SK-N-SH (cell line): ENCODE data around the gene ASB3. TPM values are rescaled to one million over a fixed set of nuclear protein-coding genes. Genes with fewer than 3 reads are reported as not detected.

Experiments used
- CTCF ChIA-PET: fragments of 300-600, 350-600 bp; formaldehyde crosslinking; extraction: SDS; loops from one replicate; lab custom pipeline; 2021; lab: Yijun Ruan, JAX
- POLR2A ChIA-PET: fragments of 350-600 bp; sonication (Branson Sonifier 250); formaldehyde crosslinking; extraction: SDS; loops from one replicate; lab custom pipeline; 2020; ENCODE audit warnings: antibody characterized with exemption, inconsistent platforms; lab: Yijun Ruan, JAX
- DNase-seq: peaks from one replicate; pipeline ENCODE4 v3.0.0; 2012
- H2AFZ ChIP-seq: fragments of 200-600 bp; sonication (generic); 2 replicates; pipeline ENCODE4 v1.8.1; 2016; ENCODE audit warnings: antibody characterized with exemption, mild to moderate bottlenecking, low read depth
- H3F3A ChIP-seq: fragments of 200-600 bp; sonication (generic); replicated peaks from 2 replicates; pipeline ENCODE3; 2016; ENCODE audit warnings: antibody characterized with exemption, mild to moderate bottlenecking; ENCODE audit not compliant: insufficient read depth
- H3K27ac ChIP-seq, 2 experiments: fragments of 200-500 bp in 1 of 2; fragments of 200-600 bp in 1 of 2; sonication (Bioruptor generic) in 1 of 2; sonication (generic), shearing (Covaris generic) in 1 of 2; 2 replicates each; pipeline versions ENCODE4 v1.5.1 to v1.6.1; 2014 to 2016; ENCODE audit warnings: low read depth in 2 of 2, inconsistent platforms in 1 of 2, low read length in 1 of 2, mild to moderate bottlenecking in 1 of 2, mixed read lengths in 1 of 2
- H3K27me3 ChIP-seq: fragments of 200-600 bp; sonication (generic), shearing (Covaris generic); 2 replicates; pipeline ENCODE4 v1.6.1; 2016; ENCODE audit warnings: mixed run types; ENCODE audit not compliant: insufficient read depth
- H3K36me3 ChIP-seq, 2 experiments: fragments of 200-500 bp in 1 of 2; fragments of 200-600 bp in 1 of 2; sonication (Bioruptor generic) in 1 of 2; sonication (generic) in 1 of 2; replicated peaks in 1 of 2; 2 replicates each; pipeline versions ENCODE3 to v1.5.1; 2014 to 2016; ENCODE audit warnings: low read length in 1 of 2, mild to moderate bottlenecking in 1 of 2; ENCODE audit not compliant: insufficient read depth in 2 of 2, control insufficient read depth in 1 of 2
- H3K4me1 ChIP-seq, 2 experiments: fragments of 200-500 bp in 1 of 2; fragments of 200-600 bp in 1 of 2; sonication (Bioruptor generic) in 1 of 2; sonication (generic), shearing (Covaris generic) in 1 of 2; 2 replicates each; pipeline versions ENCODE4 v1.5.1 to v1.6.1; 2014 to 2016; ENCODE audit warnings: low read depth in 1 of 2, low read length in 1 of 2, mixed run types in 1 of 2; ENCODE audit not compliant: insufficient read depth in 2 of 2, control insufficient read depth in 1 of 2
- H3K4me2 ChIP-seq: fragments of 200-600 bp; sonication (generic), shearing (Covaris generic); 2 replicates; pipeline ENCODE4 v1.6.1; 2017; ENCODE audit warnings: mixed run types
- H3K4me3 ChIP-seq, 2 experiments: fragments of 200-500 bp in 1 of 2; fragments of 200-600 bp in 1 of 2; sonication (Bioruptor generic) in 1 of 2; sonication (generic), shearing (Covaris generic) in 1 of 2; 2 replicates each; pipeline versions ENCODE4 v1.5.1 to v1.8.1; 2014 to 2016; ENCODE audit warnings: low read depth in 2 of 2, inconsistent platforms in 1 of 2, low read length in 1 of 2, mild to moderate bottlenecking in 1 of 2, mixed read lengths in 1 of 2, moderate library complexity in 1 of 2
- H3K79me2 ChIP-seq: fragments of 200-600 bp; sonication (generic); 2 replicates; pipeline ENCODE4 v1.8.1; 2017; ENCODE audit warnings: mild to moderate bottlenecking; ENCODE audit not compliant: insufficient read depth
- H3K9ac ChIP-seq: fragments of 200-600 bp; sonication (generic); 2 replicates; pipeline ENCODE4 v1.6.1; 2017; ENCODE audit warnings: mixed run types
- H3K9me2 ChIP-seq: fragments of 200-600 bp; sonication (generic); 2 replicates; pipeline ENCODE4 v1.6.1; 2017; ENCODE audit warnings: mixed run types
- H3K9me3 ChIP-seq: fragments of 200-600 bp; sonication (generic); 2 replicates; pipeline ENCODE4 v1.6.1; 2017; ENCODE audit warnings: mixed run types, mild to moderate bottlenecking, moderate library complexity
- H4K20me1 ChIP-seq: fragments of 200-600 bp; sonication (generic); 2 replicates; pipeline ENCODE4 v1.6.1; 2017; ENCODE audit warnings: mild to moderate bottlenecking, mixed run types; ENCODE audit not compliant: insufficient read depth
- ELF1 ChIP-seq: IDR thresholded peaks from 2 replicates; pipeline ENCODE4 v1.4.0; 2012
- EZH2phosphoT487 ChIP-seq: fragments of 200-600 bp; sonication (generic); IDR thresholded peaks from 2 replicates; pipeline ENCODE4 v1.6.1; 2017; ENCODE audit warnings: low read depth, mixed run types, mild to moderate bottlenecking, antibody characterized with exemption, moderate library complexity, borderline replicate concordance
- FOXM1 ChIP-seq: IDR thresholded peaks from 2 replicates; pipeline ENCODE4 v1.4.0; 2012; ENCODE audit warnings: low read depth, mild to moderate bottlenecking
- GATA2 ChIP-seq: sonication (generic); formaldehyde crosslinking; IDR thresholded peaks from 2 replicates; pipeline ENCODE4 v1.5.0; 2020; ENCODE audit warnings: mild to moderate bottlenecking, missing genetic modification reagents
- JUND ChIP-seq: IDR thresholded peaks from 2 replicates; pipeline ENCODE4 v1.4.0; 2012
- MAX ChIP-seq: IDR thresholded peaks from 2 replicates; pipeline ENCODE4 v1.4.0; 2012; ENCODE audit warnings: low read depth
- MEF2A ChIP-seq: IDR thresholded peaks from 2 replicates; pipeline ENCODE4 v1.4.0; 2012; ENCODE audit warnings: low read depth, borderline replicate concordance
- MXI1 ChIP-seq: IDR thresholded peaks from 2 replicates; pipeline ENCODE4 v1.6.1; 2012; ENCODE audit warnings: mild to moderate bottlenecking, low read depth, low read length, improper control_type of control experiment
- POLR2AphosphoS5 ChIP-seq: IDR thresholded peaks from 2 replicates; pipeline ENCODE4 v1.6.1; 2012; ENCODE audit warnings: low read depth, low read length
- RAD21 ChIP-seq: IDR thresholded peaks from 2 replicates; pipeline ENCODE4 v1.6.1; 2012; ENCODE audit warnings: mild to moderate bottlenecking, low read length
- RCOR1 ChIP-seq: fragments of 150-350 bp; IDR thresholded peaks from 2 replicates; pipeline ENCODE4 v1.6.1; 2017; ENCODE audit warnings: antibody characterized with exemption, low read length
- RXRA ChIP-seq: IDR thresholded peaks from 2 replicates; pipeline ENCODE4 v1.4.0; 2012; ENCODE audit warnings: low read depth, mild to moderate bottlenecking, borderline replicate concordance
- SIN3A ChIP-seq: IDR thresholded peaks from 2 replicates; pipeline ENCODE4 v1.6.1; 2012; ENCODE audit warnings: low read depth, mild to moderate bottlenecking, low read length, moderate library complexity, borderline replicate concordance
- SMC3 ChIP-seq: IDR thresholded peaks from 2 replicates; pipeline ENCODE4 v1.6.1; 2012; ENCODE audit warnings: low read depth, low read length, improper control_type of control experiment
- TAF1 ChIP-seq: IDR thresholded peaks from 2 replicates; pipeline ENCODE4 v1.6.1; 2012; ENCODE audit warnings: low read depth, mild to moderate bottlenecking, low read length, moderate library complexity, borderline replicate concordance
- TCF12 ChIP-seq: IDR thresholded peaks from 2 replicates; pipeline ENCODE4 v1.4.0; 2012
- TEAD4 ChIP-seq: IDR thresholded peaks from 2 replicates; pipeline ENCODE4 v1.4.0; 2012; ENCODE audit warnings: mild to moderate bottlenecking, borderline replicate concordance; ENCODE audit not compliant: insufficient read depth
- YY1 ChIP-seq: IDR thresholded peaks from 2 replicates; pipeline ENCODE4 v1.4.0; 2012; ENCODE audit warnings: low read depth, mild to moderate bottlenecking
- WGBS: methylation state at CpG from one replicate; pipeline ENCODE4 v1.1.6; 2017; ENCODE audit warnings: low lambda C conversion rate; 5-methylcytosine and 5-hydroxymethylcytosine counted together
- polyA plus RNA-seq, 3 experiments: library from polyadenylated mRNA; depleted of rRNA; stranded (reverse); fragments of >200 nt; gene quantifications; 2 replicates each; pipeline ENCODE4 v1.2.3, GENCODE V29; 2012
- TF ChIP-seq, protein P1 (sequence below): fragments of 200-600 bp; sonication (generic); IDR thresholded peaks from 2 replicates; pipeline ENCODE4 v1.6.1; 2017; ENCODE audit warnings: antibody characterized with exemption, mild to moderate bottlenecking, moderate library complexity
- TF ChIP-seq, protein P2 (sequence below): fragments of 150-350 bp; IDR thresholded peaks from 2 replicates; pipeline ENCODE4 v1.6.1; 2016; ENCODE audit warnings: mild to moderate bottlenecking, low read depth, low read length
- TF ChIP-seq, protein P3 (sequence below): fragments of 150-350 bp; IDR thresholded peaks from 2 replicates; pipeline ENCODE4 v1.6.1; 2017; ENCODE audit warnings: antibody characterized with exemption, low read length, low read depth, borderline replicate concordance

ASB3 gene
- polyA plus RNA-seq, 1 of the 3 experiments (the other 2 are of a cell fraction): 16.2 TPM

GRCh38 chr2:53784436-53784835 lies 2.3 kb downstream of the ASB3 start:
- Histone ChIP-seq H3K4me1 (peaks cover 14% of the 10 kb centered on the region in 2 experiments; a peak in 3 of 4 replicates), H3K4me2 (peak overlapping the region; percentile 85), H3K9ac (no peak overlapping the region), H3K27ac (no peak overlapping the region), H2AFZ (no peak overlapping the region), H3K4me3 (no peak overlapping the region), H3K9me3 (no peaks in the 10 kb centered on the region), H3K9me2 (no peaks in the 10 kb centered on the region), H3K79me2 (peaks cover 100% of the 10 kb centered on the region), H4K20me1 (peaks cover 5% of the 10 kb centered on the region; the same call in 1 of the 2 replicates), H3K36me3 (peaks cover 5 to 20% of the 10 kb centered on the region in 2 experiments), H3K27me3 (no peaks in the 10 kb centered on the region), H3F3A (peaks cover 11% of the 10 kb centered on the region)
- ChIA-PET POLR2A (interaction anchor here (1.4 kb wide), 1 partner anchor 17 kb away, joined by 3 read pairs; the partner anchor contains the start of gene CHAC2), CTCF (no interaction called here)
- DNase-seq: no peak
- no peak for TF ChIP-seq JUND
- TF ChIP-seq YY1: no peak
- no peak for TF ChIP-seq TCF12
- TF ChIP-seq MEF2A: no peak
- no peak for TF ChIP-seq TEAD4
- TF ChIP-seq, protein P1, sequence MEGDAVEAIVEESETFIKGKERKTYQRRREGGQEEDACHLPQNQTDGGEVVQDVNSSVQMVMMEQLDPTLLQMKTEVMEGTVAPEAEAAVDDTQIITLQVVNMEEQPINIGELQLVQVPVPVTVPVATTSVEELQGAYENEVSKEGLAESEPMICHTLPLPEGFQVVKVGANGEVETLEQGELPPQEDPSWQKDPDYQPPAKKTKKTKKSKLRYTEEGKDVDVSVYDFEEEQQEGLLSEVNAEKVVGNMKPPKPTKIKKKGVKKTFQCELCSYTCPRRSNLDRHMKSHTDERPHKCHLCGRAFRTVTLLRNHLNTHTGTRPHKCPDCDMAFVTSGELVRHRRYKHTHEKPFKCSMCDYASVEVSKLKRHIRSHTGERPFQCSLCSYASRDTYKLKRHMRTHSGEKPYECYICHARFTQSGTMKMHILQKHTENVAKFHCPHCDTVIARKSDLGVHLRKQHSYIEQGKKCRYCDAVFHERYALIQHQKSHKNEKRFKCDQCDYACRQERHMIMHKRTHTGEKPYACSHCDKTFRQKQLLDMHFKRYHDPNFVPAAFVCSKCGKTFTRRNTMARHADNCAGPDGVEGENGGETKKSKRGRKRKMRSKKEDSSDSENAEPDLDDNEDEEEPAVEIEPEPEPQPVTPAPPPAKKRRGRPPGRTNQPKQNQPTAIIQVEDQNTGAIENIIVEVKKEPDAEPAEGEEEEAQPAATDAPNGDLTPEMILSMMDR: no peak
- TF ChIP-seq MAX: no peak
- no peak for TF ChIP-seq MXI1

DNA sequence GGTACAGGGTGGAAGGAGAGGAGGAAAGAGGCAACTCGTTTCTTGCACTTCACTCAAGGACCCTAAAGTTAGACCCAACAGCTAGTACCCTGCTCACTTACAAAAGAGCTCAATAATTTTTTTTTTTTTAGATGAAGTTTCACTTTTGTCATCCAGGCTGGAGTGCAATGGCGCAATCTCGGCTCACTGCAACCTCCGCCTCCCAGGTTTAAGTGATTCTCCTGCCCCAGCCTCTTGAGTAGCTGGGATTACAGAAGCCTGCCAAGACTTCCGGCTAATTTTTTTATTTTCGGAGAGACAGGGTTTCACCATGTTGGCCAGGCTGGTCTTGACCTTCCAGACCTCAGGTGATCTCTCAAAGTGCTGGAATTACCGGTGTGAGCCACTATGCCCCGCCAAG lies 4.1 kb downstream of the ASB3 start:
- peaks cover 9% of the 10 kb centered on the region for H3F3A ChIP-seq
- CTCF ChIA-PET: no interaction called here
- H2AFZ ChIP-seq: no peak overlapping the region
- H3K4me1 ChIP-seq: peaks cover 5 to 10% of the 10 kb centered on the region in 2 experiments; a peak in 3 of 4 replicates
- H3K79me2 ChIP-seq: peaks cover 98% of the 10 kb centered on the region
- H3K27ac ChIP-seq: no peak overlapping the region
- DNase-seq: no peak
- H3K36me3 ChIP-seq: peaks cover 5 to 13% of the 10 kb centered on the region in 2 experiments
- 96% methylated on average over 8 of the region's 8 CpGs for WGBS
- H4K20me1 ChIP-seq: no peaks in the 10 kb centered on the region
- no peaks in the 10 kb centered on the region for H3K9me2 ChIP-seq
- H3K9ac ChIP-seq: no peak overlapping the region
- H3K4me2 ChIP-seq: no peak overlapping the region
- POLR2A ChIA-PET: no interaction called here
- H3K9me3 ChIP-seq: no peaks in the 10 kb centered on the region
- no peak overlapping the region for H3K4me3 ChIP-seq
- TF ChIP-seq FOXM1 (no peak), MEF2A (no peak), SMC3 (no peak), GATA2 (CRISPR knock-in tag) (no peak), TAF1 (no peak), RXRA (no peak), ELF1 (no peak), RAD21 (no peak), EZH2phosphoT487 (no peak), JUND (no peak), YY1 (no peak), SIN3A (no peak), RCOR1 (no peak), POLR2AphosphoS5 (no peak)
- TF ChIP-seq, protein P2, sequence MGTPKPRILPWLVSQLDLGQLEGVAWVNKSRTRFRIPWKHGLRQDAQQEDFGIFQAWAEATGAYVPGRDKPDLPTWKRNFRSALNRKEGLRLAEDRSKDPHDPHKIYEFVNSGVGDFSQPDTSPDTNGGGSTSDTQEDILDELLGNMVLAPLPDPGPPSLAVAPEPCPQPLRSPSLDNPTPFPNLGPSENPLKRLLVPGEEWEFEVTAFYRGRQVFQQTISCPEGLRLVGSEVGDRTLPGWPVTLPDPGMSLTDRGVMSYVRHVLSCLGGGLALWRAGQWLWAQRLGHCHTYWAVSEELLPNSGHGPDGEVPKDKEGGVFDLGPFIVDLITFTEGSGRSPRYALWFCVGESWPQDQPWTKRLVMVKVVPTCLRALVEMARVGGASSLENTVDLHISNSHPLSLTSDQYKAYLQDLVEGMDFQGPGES: no peak
- TF ChIP-seq, protein P3, sequence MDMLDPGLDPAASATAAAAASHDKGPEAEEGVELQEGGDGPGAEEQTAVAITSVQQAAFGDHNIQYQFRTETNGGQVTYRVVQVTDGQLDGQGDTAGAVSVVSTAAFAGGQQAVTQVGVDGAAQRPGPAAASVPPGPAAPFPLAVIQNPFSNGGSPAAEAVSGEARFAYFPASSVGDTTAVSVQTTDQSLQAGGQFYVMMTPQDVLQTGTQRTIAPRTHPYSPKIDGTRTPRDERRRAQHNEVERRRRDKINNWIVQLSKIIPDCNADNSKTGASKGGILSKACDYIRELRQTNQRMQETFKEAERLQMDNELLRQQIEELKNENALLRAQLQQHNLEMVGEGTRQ: no peak
- TF ChIP-seq, protein P1: no peak
- no peaks in the 10 kb centered on the region for H3K27me3 ChIP-seq
